ENCODE results near the gene FAM110D. TPM values are rescaled to one million over a fixed set of nuclear protein-coding genes. Genes with fewer than 3 reads are reported as not detected.

Gene FAM110D
- total RNA-seq, 1 donor from 2014 or later = not detected

DNA sequence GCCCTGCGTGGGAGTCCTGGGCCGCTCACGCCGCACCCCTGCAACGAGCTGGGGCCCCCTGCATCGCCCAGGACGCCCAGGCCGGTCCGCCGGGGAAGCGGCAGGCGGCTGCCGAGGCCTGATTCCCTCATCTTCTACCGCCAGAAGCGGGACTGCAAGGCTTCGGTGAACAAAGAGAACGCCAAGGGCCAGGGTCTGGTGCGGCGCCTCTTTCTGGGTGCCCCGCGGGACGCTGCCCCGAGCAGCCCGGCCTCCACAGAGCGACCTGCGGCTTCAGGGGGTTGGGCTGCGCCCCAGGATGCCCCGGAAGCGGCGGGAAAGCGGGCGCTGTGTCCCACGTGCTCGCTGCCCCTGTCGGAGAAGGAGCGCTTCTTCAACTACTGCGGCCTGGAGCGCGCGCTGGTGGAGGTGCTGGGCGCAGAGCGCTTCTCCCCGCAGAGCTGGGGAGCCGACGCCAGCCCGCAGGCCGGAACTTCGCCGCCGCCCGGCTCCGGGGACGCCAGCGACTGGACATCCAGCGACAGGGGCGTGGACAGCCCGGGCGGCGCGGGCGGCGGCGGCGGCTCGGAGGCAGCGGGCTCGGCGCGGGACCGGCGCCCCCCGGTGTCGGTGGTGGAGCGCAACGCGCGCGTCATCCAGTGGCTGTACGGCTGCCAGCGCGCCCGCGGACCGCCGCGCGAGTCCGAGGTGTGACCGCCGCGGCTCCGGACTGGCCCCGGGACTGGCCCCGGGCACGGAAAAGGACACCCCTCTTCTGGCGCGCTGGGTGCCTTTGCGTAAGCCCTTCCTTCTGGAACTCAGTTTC lies 2.7 kb downstream of the FAM110D start:
- peak; percentile 51 for DNase-seq (ENCODE audit: low read depth)

DNA sequence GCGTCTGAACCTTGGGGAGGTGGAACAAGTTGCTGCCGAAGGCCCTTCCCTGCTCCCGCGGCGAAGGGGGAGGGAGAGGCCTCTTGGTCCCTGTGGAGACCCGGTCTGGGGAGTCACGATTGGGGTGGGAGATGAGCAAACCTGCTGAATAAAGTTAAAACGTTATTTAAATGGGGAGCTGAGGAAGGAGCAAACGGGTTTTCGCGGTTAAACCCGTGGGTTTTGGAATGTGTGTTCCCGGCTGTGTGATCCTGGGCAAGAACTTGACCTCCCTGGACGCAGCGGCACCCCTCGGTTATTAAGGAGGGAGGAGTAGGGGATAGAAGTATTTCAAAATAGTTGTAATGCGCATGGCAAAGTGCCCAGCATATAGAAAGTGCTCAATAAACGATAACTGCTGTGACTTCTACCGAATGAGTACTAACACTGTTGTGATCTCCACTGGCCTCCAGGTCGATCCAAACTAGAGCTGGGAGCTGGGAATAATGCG lies 3.4 kb downstream of the FAM110D start:
- no peak for DNase-seq (ENCODE audit: low read depth)

DNA sequence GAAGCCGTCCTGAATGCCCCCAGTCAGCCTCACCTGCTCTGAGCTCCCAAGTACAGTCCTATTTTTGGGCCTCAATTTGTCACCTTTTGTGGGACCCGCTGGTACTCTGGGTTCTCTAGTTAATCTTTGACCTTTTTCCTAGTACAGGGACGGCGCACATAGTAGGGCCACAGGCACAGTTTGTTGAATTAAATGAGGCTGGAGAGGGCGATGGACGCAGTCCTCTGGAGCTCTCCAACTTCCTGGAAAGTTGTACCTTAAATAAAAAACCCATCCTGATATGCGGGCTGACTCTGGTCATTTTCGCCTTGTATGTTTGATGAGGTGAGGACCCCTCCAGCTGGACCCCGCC lies 4.8 kb downstream of the FAM110D start:
- DNase-seq (ENCODE audit: low read depth) = no peak

DNA sequence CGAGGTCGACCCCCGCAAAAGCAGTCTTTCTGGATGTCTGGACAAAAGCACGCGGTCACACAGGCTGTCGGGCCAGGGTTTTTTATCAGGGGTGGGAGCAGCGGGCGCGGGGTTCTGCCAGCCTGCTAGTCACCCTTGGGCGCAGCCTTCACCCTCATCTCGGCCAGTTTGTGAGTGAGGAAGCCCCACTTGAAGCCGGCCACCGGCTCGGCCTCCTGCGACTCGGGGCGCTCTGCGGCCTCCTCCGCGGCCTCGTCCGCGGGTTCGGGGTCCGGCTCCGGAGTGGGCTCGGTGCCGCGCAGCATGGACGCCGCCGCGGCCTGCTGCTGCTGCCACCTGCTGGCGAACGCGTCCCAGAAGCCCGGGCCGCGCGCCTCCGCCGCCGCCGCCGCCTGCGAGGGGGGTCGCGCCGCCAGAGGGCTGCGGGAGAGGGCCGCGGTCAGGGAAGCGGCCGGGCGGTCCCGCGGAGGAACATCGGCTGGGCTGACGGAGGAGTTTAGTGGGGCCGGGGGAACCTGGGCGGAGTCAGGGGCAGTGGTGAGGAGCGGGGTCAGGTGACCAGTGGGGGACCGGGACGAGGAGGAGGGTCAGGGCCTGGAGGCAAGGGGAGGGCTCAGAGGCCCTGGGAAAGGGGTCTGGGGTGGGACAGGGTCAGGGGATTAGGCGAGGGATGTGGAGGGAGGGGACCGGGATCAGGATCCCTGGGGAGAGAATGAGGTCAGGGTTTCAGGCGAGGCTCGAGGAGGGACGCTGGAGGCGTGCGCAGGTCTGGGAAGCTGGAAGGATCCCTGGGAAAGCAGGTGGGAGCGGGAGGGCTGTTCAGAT lies 5.4 kb downstream of the FAM110D start:
- DNase-seq (ENCODE audit: low read depth) = peak; percentile 29

DNA sequence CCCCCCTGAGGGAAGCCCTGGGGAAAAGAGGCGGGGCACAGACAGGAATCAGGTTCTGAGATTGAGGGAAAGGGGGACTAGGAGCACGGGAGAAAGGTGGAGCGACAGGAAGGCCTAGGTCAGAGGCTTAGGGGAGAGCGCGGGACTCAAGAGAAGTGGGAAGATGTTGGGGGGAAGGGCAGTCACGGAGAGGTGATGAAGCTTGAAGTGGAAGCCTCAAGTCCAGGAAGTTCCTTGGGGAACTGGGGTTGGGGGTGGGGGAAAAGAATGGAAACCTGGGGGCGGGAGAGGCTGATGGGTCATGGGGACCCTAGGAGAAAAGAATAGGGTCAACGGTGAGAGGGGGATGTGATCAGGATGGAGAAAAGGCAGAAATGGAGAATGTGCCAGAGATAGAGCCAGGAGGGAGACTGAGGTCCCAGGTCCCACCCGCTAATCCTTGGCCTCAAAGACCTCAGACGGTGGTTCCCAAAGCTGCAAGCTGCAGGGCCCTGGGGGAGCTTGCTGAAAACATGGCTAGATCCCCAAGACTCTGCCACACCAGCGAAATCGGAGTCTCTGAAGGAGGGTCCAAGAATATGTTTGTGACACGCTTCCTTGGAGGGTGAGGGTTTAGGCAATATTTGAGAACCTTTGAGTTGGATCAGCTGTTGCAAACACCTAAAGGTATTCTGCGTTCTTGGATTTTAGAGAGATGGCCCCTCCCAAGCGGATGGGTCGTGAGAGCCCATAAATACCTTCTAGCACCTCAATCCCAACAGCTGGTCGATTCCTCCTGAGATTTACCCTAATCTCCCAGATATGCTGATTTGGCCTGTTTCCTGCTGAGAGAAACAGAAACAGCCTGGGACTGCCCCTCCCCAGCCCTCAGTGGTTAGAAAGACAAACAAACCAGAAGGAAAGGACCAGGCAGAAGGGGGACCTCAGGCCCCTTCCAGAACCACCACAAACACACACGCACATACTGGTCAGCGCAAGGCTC lies 6.3 kb downstream of the FAM110D start:
- DNase-seq (ENCODE audit: low read depth) = no peak

DNA sequence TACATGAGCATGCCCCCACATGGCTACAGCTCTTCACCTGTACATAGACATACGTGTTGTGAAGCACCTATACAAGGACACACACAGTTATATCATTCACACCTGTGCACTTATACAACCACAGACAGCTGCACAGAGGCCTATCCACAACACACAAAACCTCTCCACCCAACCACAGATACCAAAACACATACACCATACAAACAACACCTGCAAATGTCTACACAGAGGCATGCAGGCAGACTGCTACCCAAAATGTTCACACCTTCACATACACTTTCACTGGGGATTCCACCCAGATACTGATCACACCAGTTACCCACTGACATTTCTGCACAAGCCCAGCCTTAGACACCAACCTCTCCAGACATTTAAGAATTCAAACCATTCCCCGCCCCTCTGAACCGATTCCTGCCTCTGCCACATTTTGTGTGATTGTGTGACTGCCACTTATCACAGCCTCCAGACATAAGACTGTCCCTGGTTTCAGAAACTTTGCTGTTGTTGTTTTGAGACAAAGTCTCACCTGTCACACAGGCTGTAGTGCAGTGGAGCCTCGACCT lies 7.9 kb downstream of the FAM110D start:
- no peak for DNase-seq (ENCODE audit: low read depth)

DNA sequence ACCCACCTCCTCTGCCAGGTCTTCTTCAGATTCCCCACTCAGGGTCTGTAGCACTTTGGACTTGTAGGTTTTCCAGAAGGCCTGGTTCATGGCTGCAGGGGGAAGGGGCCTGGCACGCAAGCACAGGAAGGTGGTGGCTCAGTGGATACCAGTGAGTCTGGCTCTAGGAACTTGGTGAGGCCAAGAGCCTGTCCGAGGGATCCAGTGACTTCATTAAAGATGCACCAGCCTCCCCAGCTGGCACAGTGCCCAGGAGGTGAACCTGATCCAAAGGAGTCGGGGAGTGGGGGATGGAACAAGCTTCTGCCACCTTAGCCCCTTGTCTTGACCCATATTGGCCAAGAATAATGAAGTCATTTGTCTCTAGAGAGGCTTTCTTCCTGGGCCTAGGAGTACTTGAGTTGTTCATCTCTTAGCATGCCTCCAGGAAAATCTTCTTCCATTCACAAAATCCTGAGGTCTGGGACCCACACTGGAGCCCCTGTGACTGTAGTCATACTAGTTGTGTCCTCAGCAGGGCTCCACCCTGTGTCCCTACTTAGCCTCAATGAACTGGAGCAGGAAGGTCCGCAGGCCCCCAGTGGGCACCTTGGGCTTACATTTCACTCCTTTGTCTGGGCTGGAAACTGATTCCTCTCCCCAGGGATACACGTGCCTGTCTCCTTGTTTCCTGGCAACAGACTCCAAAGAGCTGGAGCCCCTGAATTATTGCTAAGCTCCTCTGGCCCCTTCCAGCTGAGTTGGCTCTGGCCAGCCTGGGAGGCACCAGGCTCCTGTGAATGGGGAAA lies 9.7 kb downstream of the FAM110D start, which contains the start of gene C1orf232:
Gene C1orf232 (minus strand): TSS at position 554 of the 788 bp plus-strand sequence. CDS start 464 bp downstream, at position 90.
- DNase-seq (ENCODE audit: low read depth) = no peak

DNA sequence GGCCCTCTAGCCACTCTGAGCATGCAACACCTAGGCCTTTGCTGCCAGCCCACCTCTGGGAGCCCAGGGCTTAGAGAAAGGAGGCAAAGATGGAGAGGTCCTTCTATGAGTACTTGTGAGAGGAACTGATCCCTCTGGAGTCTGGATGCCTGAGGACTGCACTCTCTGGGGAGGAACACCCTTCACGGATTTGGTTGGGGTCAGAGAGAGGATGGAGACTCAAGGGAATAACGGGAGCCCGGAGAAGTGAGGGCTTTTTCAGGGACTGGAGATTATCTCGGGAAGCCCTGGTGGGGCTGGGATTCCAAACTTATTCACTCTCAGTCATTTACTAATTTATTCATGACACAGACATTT lies 10.3 kb downstream of the FAM110D start:
- no peak for DNase-seq (ENCODE audit: low read depth)

DNA sequence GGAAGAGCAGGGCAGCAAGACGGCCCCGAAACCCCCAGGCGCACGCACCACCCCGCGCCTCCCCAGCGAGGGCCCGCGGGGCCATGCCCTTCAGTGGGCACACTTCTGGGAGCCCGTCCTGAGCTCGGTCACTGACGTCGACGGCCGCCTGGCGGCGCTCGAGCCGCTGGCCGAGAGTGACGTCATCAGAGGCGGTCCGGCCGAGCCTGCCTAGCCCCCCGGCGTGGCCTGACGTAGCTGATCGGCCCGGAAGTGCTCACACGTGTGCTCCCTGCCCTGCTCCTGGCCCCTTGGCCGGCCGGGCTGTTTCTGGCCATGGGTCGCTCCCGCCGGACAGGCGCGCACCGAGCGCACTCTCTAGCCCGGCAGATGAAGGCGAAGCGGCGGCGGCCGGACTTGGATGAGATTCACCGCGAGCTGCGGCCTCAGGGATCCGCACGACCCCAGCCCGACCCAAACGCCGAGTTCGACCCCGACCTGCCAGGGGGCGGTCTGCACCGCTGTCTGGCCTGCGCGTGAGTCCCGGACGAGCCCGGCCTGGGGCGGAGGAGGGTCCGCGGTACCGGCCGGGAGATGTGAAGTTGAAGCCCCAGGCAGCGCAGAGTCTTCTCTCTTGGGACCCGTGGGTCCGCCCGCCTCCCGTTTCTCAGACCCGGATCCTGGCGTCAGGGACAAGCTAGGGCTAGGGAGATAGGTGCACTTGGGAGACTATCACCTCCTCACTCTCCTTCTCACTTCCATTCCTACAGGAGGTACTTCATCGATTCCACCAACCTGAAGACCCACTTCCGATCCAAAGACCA lies 11.0 kb downstream of the FAM110D start, which contains the start of gene ZNF593:
Gene ZNF593 (plus strand): TSS at position 240 of the 803 bp plus-strand sequence. CDS start 76 bp downstream, at position 316.
- DNase-seq (ENCODE audit: low read depth) = peak; percentile 91

DNA sequence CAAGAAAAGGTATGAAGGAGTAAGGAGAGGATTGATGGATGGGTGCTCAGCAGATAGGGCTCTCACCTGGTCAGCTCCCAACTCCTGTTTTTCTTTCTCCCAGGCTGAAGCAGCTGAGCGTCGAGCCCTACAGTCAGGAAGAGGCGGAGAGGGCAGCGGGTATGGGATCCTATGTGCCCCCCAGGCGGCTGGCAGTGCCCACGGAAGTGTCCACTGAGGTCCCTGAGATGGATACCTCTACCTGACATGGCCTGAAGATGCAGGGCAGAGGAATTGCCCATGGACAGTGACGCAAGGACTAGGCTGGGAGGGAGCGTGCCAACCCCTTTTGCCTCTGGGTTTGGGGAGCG lies 11.6 kb downstream of the FAM110D start:
- DNase-seq (ENCODE audit: low read depth) = no peak

DNA sequence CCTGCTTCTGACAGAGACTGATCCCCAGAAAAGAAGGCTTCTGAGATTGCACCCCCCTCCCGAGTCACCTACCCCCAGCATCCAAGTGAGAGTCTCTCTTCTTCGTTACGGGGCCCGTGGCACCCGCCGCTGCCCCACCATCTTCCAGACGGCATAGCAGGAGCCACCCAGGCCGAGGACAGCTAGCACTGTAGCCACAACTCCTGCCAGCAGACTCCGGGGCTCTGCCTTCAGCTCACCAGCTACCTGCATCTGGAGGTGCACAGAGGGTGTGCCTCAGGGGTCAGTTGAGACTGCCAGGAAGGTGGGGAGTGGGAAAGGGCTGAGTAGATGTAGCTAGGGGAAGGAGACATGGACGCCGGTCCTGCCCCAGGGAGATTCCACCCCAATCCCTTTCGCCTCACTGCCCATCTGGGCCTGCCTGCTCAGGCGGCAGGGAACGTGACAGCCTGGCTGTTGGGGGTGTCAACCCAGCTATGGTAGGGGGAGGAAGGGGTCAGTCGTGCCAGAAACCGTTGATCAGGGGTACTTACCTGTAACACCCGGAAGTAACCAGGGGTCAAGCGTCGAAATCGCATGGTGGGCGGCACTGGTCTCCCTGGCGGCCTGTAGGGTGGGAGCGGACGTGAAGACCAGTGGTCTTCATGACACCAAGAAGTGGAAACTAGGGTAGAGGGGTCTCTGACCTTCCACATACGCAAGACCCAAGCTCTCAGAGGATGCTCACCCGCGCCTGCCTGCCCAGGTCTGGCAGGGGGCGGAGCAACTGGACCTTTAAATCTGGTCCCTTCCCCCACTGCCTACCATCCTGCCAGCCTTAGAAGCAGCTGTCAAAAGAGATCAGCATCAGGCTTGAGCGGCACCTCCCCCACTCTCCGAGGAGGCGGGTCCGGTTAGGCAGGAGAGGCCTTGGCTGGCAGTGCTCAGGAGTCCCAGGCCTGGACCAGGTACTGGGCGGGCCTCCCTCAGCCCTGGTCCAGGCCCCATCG lies 12.5 kb downstream of the FAM110D start, which contains the start of gene ZNF593OS:
Gene ZNF593OS (minus strand): TSS at position 749 of the 989 bp plus-strand sequence. CDS start 171 bp downstream, at position 578.
- no peak for DNase-seq (ENCODE audit: low read depth)

DNA sequence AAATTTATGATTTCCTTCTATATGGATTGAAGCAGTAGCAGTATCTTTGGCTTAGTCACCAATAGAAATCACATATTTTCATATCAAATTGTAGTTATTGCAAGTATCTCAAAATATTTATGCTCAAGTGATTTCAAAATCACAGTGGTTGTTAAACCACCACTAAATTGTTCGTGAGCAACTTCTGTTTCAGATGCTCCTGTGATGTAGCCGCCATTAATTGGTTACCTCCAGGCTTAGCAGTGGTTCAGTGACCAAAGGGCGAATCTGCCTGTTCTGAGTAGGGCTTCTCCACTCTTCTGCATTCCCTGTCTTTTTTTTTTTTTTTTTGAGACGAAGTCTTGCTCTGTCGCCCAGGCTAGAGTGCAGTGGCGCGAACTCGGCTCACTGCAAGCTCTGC lies 16.5 kb downstream of the FAM110D start:
- no peak for DNase-seq (ENCODE audit: low read depth)

DNA sequence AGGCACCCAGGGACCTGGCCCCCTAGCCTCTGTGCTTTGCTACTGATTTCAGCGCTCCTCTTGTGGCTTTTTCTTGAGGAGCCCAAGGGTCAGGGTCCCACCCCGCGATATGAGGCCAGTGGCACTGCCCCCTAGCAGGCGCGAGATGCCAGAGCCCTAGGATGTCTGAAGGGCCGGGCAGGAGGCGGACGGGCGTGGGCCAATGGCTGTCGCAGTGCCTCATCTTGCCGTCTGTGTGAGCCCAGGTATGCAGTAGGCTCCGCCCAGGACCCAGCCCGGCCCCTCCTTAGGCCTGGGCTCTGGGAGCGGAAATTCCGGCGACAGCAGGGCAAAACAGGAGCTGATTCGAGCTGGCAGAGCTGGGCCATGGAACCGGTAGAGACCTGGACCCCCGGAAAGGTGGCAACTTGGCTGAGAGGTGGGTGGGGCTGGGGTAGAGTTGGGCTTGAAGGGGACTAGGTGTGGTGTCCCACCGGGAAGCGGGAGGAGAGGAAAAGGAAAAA lies 18.4 kb downstream of the FAM110D start, which contains the start of gene CNKSR1:
Gene CNKSR1 (plus strand): TSS at position 310 of the 503 bp plus-strand sequence. CDS start 57 bp downstream, at position 367.
- DNase-seq (ENCODE audit: low read depth) = no peak

DNA sequence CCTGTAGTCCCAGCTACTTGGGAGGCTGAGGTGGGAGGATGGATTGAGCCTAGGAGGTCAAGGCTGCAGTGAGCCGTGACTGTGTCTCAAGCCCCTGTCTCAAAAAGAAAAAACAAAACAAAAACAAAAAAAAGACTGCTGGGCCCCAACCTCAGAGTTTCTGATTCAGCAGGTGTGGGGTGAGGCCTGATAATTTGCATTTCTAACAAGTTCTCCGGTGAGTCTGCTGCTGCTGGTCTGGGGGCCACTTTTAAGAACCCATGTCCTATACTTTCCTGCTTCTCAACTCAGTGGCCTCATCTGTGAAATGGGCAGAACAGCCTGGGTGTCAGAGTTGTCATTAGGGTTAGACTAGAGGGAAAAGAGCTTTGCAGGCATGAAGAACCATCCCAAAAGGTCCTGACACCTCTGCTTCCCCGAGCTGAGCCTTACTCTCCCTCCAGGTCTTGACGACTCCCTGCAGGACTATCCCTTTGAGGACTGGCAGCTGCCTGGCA lies 21.2 kb downstream of the FAM110D start:
- no peak for DNase-seq (ENCODE audit: low read depth)

DNA sequence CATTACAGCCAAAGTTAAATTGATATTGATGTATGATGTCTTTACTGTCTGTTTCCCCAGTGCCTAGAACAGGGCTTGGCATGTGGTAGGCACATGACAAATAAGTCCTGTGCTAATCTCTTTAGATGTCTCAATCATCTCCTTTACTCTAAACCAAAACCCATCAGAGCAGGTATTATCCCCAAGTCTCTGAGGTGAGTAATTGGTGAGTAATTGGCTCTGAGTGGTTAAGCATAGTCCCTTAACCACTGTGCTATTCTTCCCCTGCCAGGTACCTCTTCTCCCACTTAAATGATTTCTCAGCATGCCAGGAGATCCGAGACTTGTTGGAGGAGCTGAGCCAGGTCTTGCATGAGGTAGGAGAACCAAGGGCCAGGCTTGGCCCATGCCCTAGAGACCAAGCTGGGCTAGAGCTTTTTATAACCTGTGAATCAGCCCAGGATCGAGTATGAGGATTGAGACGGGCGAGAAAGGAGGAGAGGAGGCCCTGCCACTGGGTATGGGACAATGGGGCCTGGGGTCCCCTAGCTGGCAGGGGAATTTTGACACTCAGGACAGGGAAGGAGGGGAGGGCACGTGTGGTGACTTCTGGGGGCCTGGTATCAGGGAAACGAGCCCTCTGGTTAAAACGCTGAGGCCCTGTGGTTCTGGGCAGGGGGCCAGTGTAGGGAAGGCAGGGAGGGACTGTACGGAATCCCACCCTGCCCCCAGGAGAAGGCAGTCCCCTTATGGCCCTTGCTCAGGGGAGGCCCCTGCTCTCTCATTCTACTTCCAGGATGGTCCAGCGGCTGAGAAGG lies 22.9 kb downstream of the FAM110D start:
- peak; percentile 42 for DNase-seq (ENCODE audit: low read depth)

DNA sequence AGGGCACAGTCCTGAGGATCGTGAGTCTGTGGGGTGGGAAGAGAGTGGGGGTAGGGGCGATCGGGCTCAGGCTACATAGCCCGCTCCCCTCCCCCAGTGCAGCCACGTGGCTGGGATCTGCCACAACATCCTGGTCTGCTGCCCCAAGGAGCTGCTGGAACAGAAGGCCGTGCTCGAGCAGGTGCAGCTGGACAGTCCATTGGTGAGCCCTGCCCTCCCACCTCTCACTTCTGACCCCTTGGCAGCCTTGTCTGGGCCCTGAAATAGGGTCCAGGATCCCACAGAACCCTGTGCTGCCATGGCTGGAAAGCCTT lies 23.5 kb downstream of the FAM110D start:
- no peak for DNase-seq (ENCODE audit: low read depth)
